ENCODE results near the gene BCAP31.

GRCh38 chrX:153740631-153741222, 16.5 kb upstream of the BCAP31 start:
- TF ChIP-seq CTCF (IDR thresholded peaks at IDR 0.05) (no peak), POLR2A (IDR thresholded peaks at IDR 0.05) (no peak)

Data from thyroid gland (tissue), 4 donors.